MCF 10A (cell line): Measurements from ENCODE around the gene C6orf52. TPM values are rescaled to one million over a fixed set of nuclear protein-coding genes. Genes with fewer than 3 reads are reported as not detected.

Source experiments
- BruUV-seq: library from RNA; stranded (reverse); fragments of 400-500 nt; replicated peaks from 2 replicates; lab custom pipeline; 2021; lab: Mats Ljungman, UMichigan
- CTCF ChIA-PET: fragments of 300-600 bp; sonication (Branson Sonifier 250); formaldehyde crosslinking; extraction: SDS; loops from one replicate; lab custom pipeline; 2021; ENCODE audit warnings: antibody characterized with exemption, inconsistent platforms; lab: Yijun Ruan, JAX
- POLR2A ChIA-PET: fragments of 300-600, 350-650 bp; sonication (Branson Sonifier 250); formaldehyde crosslinking; extraction: SDS; loops from one replicate; lab custom pipeline; 2020; ENCODE audit warnings: antibody characterized with exemption, inconsistent platforms; lab: Yijun Ruan, JAX
- DNase-seq: peaks from one replicate; pipeline ENCODE4 v3.0.0-alpha.2; 2018; ENCODE audit not compliant: unreplicated experiment
- H3K27ac Mint-ChIP-seq: one replicate; pipeline ENCODE4 v1.8.0; 2022; ENCODE audit warnings: mild to moderate bottlenecking, low read depth, mixed read lengths; ENCODE audit not compliant: unreplicated experiment
- H3K27me3 Mint-ChIP-seq: one replicate; pipeline ENCODE4 v1.8.0; 2022; ENCODE audit warnings: mixed read lengths; ENCODE audit not compliant: insufficient read depth, unreplicated experiment
- H3K36me3 Mint-ChIP-seq: one replicate; pipeline ENCODE4 v1.8.0; 2022; ENCODE audit warnings: mild to moderate bottlenecking, moderate library complexity, mixed read lengths; ENCODE audit not compliant: insufficient read depth, unreplicated experiment
- H3K4me1 Mint-ChIP-seq: one replicate; pipeline ENCODE4 v1.8.0; 2022; ENCODE audit warnings: mixed read lengths; ENCODE audit not compliant: insufficient read depth, unreplicated experiment
- H3K4me3 Mint-ChIP-seq: one replicate; pipeline ENCODE4 v1.8.0; 2022; ENCODE audit warnings: mild to moderate bottlenecking, moderate library complexity, mixed read lengths; ENCODE audit not compliant: unreplicated experiment
- H3K9me3 Mint-ChIP-seq: one replicate; pipeline ENCODE4 v1.8.0; 2022; ENCODE audit warnings: mixed read lengths; ENCODE audit not compliant: unreplicated experiment
- CTCF ChIP-seq: fragments of 200-600 bp; IDR thresholded peaks from one replicate; pipeline ENCODE4 v1.8.0; 2022; ENCODE audit warnings: antibody characterized with exemption, mild to moderate bottlenecking; ENCODE audit not compliant: unreplicated experiment
- intact Hi-C: fragments of 100-400 bp; cut with micrococcal nuclease; formaldehyde crosslinking; loops from 2 replicates; pipeline ENCODE4 v1.14.1; 2022
- total RNA-seq: library from RNA; stranded (reverse); gene quantifications from 2 replicates; pipeline ENCODE4 v1.2.3, GENCODE V29; 2022

C6orf52 gene
- total RNA-seq, 1 experiment from 2014 or later: 5.0 TPM

DNA sequence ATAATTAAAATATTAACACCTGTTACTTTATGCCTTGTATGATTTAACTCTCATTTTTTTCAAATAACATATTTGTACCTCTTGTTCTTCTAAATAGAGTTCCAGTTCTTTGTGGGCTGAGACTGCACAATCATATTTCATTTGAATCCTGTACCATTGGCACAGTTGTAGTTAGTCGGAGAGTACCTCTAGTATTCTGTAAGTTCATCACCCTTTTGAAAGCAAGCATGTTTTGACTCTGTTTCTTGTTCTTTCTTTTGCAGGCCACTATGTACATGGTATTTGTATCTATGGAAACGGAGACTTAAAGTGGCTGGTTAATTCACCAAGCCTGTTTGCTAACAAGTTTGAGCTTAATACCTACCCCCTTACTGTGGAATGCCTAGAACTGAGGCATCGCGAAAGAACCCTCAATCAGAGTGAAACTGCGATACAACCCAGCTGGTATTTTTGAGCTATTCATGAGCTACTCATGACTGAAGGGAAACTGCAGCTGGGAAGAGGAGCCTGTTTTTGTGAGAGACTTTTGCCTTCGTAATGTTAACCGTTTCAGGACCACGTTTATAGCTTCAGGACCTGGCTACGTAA lies 68.2 kb downstream of the C6orf52 start:
- Mint-ChIP-seq H3K4me3 (no peak overlapping the region), H3K4me1 (no peaks in the 10 kb centered on the region), H3K27ac (no peak overlapping the region), H3K27me3 (no peaks in the 10 kb centered on the region), H3K36me3 (no peaks in the 10 kb centered on the region), H3K9me3 (no peaks in the 10 kb centered on the region)
- ChIA-PET POLR2A (no interaction called here), CTCF (interaction anchor here (0.5 kb wide), 1 partner anchor 218 kb away, joined by 3 read pairs; no protein-coding TSS in a partner anchor)
- BruUV-seq: no TSS peak
- intact Hi-C loops: no loop called here
- no peak for TF ChIP-seq CTCF
- DNase-seq: no peak

GRCh38 chr6:10624836-10625235 lies 69.6 kb downstream of the C6orf52 start:
- POLR2A ChIA-PET: no interaction called here

GRCh38 chr6:10621847-10622246 lies 72.6 kb downstream of the C6orf52 start:
- Mint-ChIP-seq H3K4me3 (no peak overlapping the region), H3K9me3 (no peaks in the 10 kb centered on the region), H3K4me1 (no peaks in the 10 kb centered on the region), H3K27ac (no peak overlapping the region), H3K36me3 (no peaks in the 10 kb centered on the region), H3K27me3 (no peaks in the 10 kb centered on the region)
- ChIA-PET CTCF (no interaction called here), POLR2A (no interaction called here)
- no peak for DNase-seq
- intact Hi-C loops: no loop called here
- BruUV-seq: no TSS peak
- no peak for TF ChIP-seq CTCF

More at GRCh38 chr6:10624836-10625235, 69.6 kb downstream of the C6orf52 start:
- H3K36me3 Mint-ChIP-seq: no peaks in the 10 kb centered on the region
- intact Hi-C loops: no loop called here
- no TSS peak for BruUV-seq
- CTCF ChIA-PET: no interaction called here
- no peak for DNase-seq
- no peak overlapping the region for H3K4me3 Mint-ChIP-seq
- no peak overlapping the region for H3K27ac Mint-ChIP-seq
- TF ChIP-seq CTCF: no peak
- no peaks in the 10 kb centered on the region for H3K4me1 Mint-ChIP-seq
- H3K9me3 Mint-ChIP-seq: no peaks in the 10 kb centered on the region
- no peaks in the 10 kb centered on the region for H3K27me3 Mint-ChIP-seq

Other genes starting within 250 kb of the C6orf52 start
- 0.63 and 0.96 TPM in 2 replicates for gene GCNT2, start 173.3 kb downstream of the C6orf52 start, total RNA-seq
- gene PAK1IP1, start 356 bp upstream of the C6orf52 start, total RNA-seq: 27.0 and 38.1 TPM in 2 replicates
- 159 and 160 TPM in 2 replicates for gene TMEM14C, start 28.5 kb upstream of the C6orf52 start, total RNA-seq
- 122 and 143 TPM in 2 replicates for gene TMEM14B, start 53.2 kb upstream of the C6orf52 start, total RNA-seq
- gene MAK, start 143.9 kb upstream of the C6orf52 start, total RNA-seq: not detected in 2 replicates
- not detected in 2 replicates for gene GCM2, start 187.4 kb upstream of the C6orf52 start, total RNA-seq
- not detected in 2 replicates for gene SYCP2L, start 192.4 kb upstream of the C6orf52 start, total RNA-seq